Immature natural killer cell (primary cell): ENCODE results near the gene DNAL1. TPM values are rescaled to one million over a fixed set of nuclear protein-coding genes. Genes with fewer than 3 reads are reported as not detected.

Experiments
- DNase-seq, 3 donors: peaks; one replicate each; pipeline ENCODE4 v3.0.0; 2022; ENCODE audit warnings: mixed read lengths in 1 of 3
- H3K27ac Mint-ChIP-seq, 6 donors: one replicate each; pipeline ENCODE4 v1.8.0; 2020; ENCODE audit warnings: mixed read lengths in 6 of 6, mild to moderate bottlenecking in 5 of 6, inconsistent platforms in 4 of 6, moderate library complexity in 3 of 6
- H3K27me3 Mint-ChIP-seq, 3 donors: one replicate each; pipeline ENCODE4 v1.8.0; 2020 to 2021; ENCODE audit warnings: low read depth in 3 of 3, mild to moderate bottlenecking in 3 of 3, mixed read lengths in 3 of 3, moderate library complexity in 3 of 3, inconsistent platforms in 1 of 3
- H3K36me3 Mint-ChIP-seq, 3 donors: one replicate each; pipeline ENCODE4 v1.8.0; 2020; ENCODE audit warnings: mixed read lengths in 3 of 3, inconsistent platforms in 2 of 3, mild to moderate bottlenecking in 2 of 3
- H3K4me1 Mint-ChIP-seq, 2 donors: one replicate each; pipeline ENCODE4 v1.8.0; 2020; ENCODE audit warnings: inconsistent platforms in 2 of 2, mild to moderate bottlenecking in 2 of 2, mixed read lengths in 2 of 2, moderate library complexity in 1 of 2
- H3K4me3 Mint-ChIP-seq, 5 donors: one replicate each; pipeline ENCODE4 v1.8.0; 2020; ENCODE audit warnings: mild to moderate bottlenecking in 5 of 5, mixed read lengths in 5 of 5, inconsistent platforms in 3 of 5, moderate library complexity in 3 of 5
- H3K9me3 Mint-ChIP-seq, 6 donors: one replicate each; pipeline ENCODE4 v1.8.0; 2020; ENCODE audit warnings: mild to moderate bottlenecking in 6 of 6, mixed read lengths in 6 of 6, inconsistent platforms in 4 of 6, moderate library complexity in 3 of 6
- polyA plus RNA-seq, 3 donors: library from polyadenylated mRNA; unstranded; fragments of 300-500 nt; fragmentation: Illumina TruSeq; gene quantifications; one replicate each; pipeline ENCODE4 v1.2.3, GENCODE V29; 2021

The DNAL1 gene
- polyA plus RNA-seq, 3 donors from 2014 or later = 3.5 to 7.7 (median 4.4) TPM

DNA sequence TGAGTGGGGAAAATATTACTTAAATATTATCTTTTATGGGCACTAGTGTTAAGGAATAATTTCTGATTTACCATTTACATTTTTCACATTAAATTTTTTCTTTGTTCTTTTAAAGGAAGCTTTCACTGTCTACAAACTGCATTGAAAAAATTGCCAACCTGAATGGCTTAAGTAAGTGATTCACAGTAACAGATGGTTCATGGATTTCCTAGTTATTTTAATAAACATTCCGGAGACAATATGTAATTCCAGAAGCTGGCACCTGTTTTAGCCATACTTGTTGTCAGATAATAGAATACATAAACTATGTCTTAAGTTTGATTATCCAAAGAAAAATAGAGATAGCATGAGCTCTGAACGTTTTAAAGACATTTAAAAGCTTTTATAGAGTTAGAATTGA lies 17.1 kb downstream of the DNAL1 start:
- Mint-ChIP-seq H3K27ac (no peak overlapping the region), H3K4me3 (no peak overlapping the region), H3K36me3 (peaks cover 9 to 23% (median 9%) of the 10 kb centered on the region in 3 donors), H3K4me1 (no peaks in the 10 kb centered on the region), H3K27me3 (no peaks in the 10 kb centered on the region), H3K9me3 (no peaks in the 10 kb centered on the region)
- no peak for DNase-seq

GRCh38 chr14:73662487-73662943 lies 17.7 kb downstream of the DNAL1 start:
- DNase-seq = no peak

DNA sequence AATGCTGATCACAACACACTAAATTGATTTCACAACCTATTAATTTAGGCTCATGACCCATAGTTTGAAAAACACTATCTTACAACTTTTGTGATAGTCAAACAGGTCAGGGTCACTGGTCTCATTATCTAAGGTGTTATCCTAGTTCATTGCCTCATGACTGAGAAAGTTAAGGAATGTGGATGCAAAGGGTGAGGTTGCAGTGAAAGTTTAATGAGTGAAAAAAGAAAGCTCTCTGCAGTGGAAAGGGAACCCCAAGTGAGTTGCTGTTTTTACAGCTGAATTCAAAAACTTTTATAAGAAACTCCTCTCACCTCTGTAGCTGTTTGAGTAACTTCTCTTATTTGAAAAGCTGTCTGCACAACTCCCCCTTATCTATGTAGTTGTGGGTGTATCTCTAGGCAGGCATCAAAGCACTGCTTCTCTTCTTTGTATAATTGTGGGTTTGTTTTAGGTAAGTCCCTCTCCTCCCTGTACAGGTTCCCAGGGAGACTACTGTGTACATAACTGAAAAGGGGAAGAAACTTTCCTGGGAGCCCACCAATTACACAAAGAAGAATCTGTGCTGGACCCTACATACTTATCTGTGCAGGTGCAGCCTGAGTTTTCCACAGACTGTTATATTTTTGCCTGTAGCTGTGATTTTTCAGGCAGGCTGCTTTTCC lies 18.9 kb downstream of the DNAL1 start:
- H3K4me1 Mint-ChIP-seq = no peaks in the 10 kb centered on the region
- H3K27ac Mint-ChIP-seq = no peak overlapping the region
- H3K9me3 Mint-ChIP-seq = no peaks in the 10 kb centered on the region
- no peak for DNase-seq
- no peak overlapping the region for H3K4me3 Mint-ChIP-seq
- H3K36me3 Mint-ChIP-seq = peaks cover 9 to 20% (median 13%) of the 10 kb centered on the region in 3 donors
- no peaks in the 10 kb centered on the region for H3K27me3 Mint-ChIP-seq

More at GRCh38 chr14:73662487-73662943, 17.7 kb downstream of the DNAL1 start:
- H3K27me3 Mint-ChIP-seq = no peaks in the 10 kb centered on the region
- no peaks in the 10 kb centered on the region for H3K4me1 Mint-ChIP-seq
- no peak overlapping the region for H3K4me3 Mint-ChIP-seq
- H3K27ac Mint-ChIP-seq = peak overlapping the region in 2 of 6 donors; percentile 37 to 49
- H3K36me3 Mint-ChIP-seq = peaks cover 9 to 23% (median 10%) of the 10 kb centered on the region in 3 donors
- no peaks in the 10 kb centered on the region for H3K9me3 Mint-ChIP-seq

GRCh38 chr14:73665130-73665529 lies 20.3 kb downstream of the DNAL1 start:
- no peaks in the 10 kb centered on the region for H3K4me1 Mint-ChIP-seq
- no peaks in the 10 kb centered on the region for H3K9me3 Mint-ChIP-seq
- H3K36me3 Mint-ChIP-seq = peaks cover 6 to 20% (median 13%) of the 10 kb centered on the region in 3 donors
- no peak overlapping the region for H3K27ac Mint-ChIP-seq
- DNase-seq = no peak
- H3K4me3 Mint-ChIP-seq = no peak overlapping the region
- H3K27me3 Mint-ChIP-seq = no peaks in the 10 kb centered on the region

GRCh38 chr14:73666583-73666982 lies 21.8 kb downstream of the DNAL1 start:
- Mint-ChIP-seq H3K36me3 (peaks cover 6 to 14% (median 13%) of the 10 kb centered on the region in 3 donors), H3K27me3 (no peaks in the 10 kb centered on the region), H3K4me1 (no peaks in the 10 kb centered on the region), H3K4me3 (no peak overlapping the region), H3K27ac (no peak overlapping the region), H3K9me3 (no peaks in the 10 kb centered on the region)
- DNase-seq = no peak

- peak overlapping the region in 1 of 6 donors; percentile 35 for H3K27ac Mint-ChIP-seq
- H3K4me1 Mint-ChIP-seq = no peaks in the 10 kb centered on the region
- H3K9me3 Mint-ChIP-seq = no peaks in the 10 kb centered on the region
- no peak overlapping the region for H3K4me3 Mint-ChIP-seq
- H3K36me3 Mint-ChIP-seq = peaks cover 1 to 16% (median 8%) of the 10 kb centered on the region in 3 donors
- DNase-seq = no peak
- no peaks in the 10 kb centered on the region for H3K27me3 Mint-ChIP-seq
Observed at GRCh38 chr14:73667854-73668253, 23.1 kb downstream of the DNAL1 start.

DNA sequence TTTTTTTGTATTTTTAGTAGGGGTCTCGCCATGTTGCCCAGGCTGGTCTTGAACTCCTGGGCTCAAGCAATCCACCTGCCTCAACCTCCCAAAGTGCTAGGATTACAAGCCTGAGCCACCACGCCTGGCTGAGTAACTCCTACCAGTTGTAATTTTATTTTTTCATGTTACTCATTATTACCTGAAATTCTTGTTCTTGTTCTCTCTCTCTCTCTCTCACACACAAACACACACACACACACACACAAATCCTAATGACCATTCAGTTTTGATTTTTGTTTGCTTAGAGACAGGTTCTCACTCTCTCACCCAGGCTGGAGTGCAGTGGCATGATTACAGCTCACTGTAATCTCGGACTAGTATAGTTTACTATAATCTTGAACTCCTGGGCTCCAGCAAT lies 30.2 kb downstream of the DNAL1 start:
- Mint-ChIP-seq H3K4me1 (no peaks in the 10 kb centered on the region), H3K4me3 (no peak overlapping the region), H3K27ac (no peak overlapping the region), H3K36me3 (peaks cover 0 to 3% (median 2%) of the 10 kb centered on the region in 3 donors), H3K9me3 (no peaks in the 10 kb centered on the region), H3K27me3 (no peaks in the 10 kb centered on the region)
- no peak for DNase-seq

- H3K27ac Mint-ChIP-seq = no peak overlapping the region
- H3K4me1 Mint-ChIP-seq = no peaks in the 10 kb centered on the region
- H3K9me3 Mint-ChIP-seq = no peaks in the 10 kb centered on the region
- no peak for DNase-seq
- H3K36me3 Mint-ChIP-seq = peaks cover 0 to 6% (median 0%) of the 10 kb centered on the region in 3 donors
- no peaks in the 10 kb centered on the region for H3K27me3 Mint-ChIP-seq
- no peak overlapping the region for H3K4me3 Mint-ChIP-seq
Observed at GRCh38 chr14:73678698-73679097, 33.9 kb downstream of the DNAL1 start.

GRCh38 chr14:73680821-73681220 lies 36.0 kb downstream of the DNAL1 start:
- H3K27me3 Mint-ChIP-seq = peaks cover 0 to 2% (median 0%) of the 10 kb centered on the region in 3 donors
- no peak overlapping the region for H3K27ac Mint-ChIP-seq
- peaks cover 0 to 14% (median 9%) of the 10 kb centered on the region in 3 donors for H3K36me3 Mint-ChIP-seq
- no peak for DNase-seq
- no peaks in the 10 kb centered on the region for H3K4me1 Mint-ChIP-seq
- no peak overlapping the region for H3K4me3 Mint-ChIP-seq
- H3K9me3 Mint-ChIP-seq = no peaks in the 10 kb centered on the region

DNA sequence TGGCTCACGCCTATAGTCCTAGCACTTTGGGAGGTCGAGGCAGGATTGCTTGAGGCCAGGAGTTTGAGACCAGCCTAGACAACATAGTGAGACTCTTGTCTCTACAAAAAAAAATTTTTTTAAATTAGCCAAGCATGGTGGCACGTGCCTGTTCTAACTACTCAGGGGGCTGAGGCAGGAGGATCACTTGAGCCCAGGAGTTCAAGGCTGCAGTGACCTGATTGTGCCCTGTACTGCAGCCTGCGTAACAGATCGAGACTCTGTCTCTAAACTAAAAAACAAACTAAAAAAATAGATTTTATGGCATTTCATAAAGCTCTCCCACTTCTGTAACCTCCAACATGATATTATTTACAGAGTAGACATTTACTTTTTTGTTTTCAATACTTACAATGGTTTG lies 39.8 kb downstream of the DNAL1 start:
- no peaks in the 10 kb centered on the region for H3K9me3 Mint-ChIP-seq
- H3K4me3 Mint-ChIP-seq = no peak overlapping the region
- no peaks in the 10 kb centered on the region for H3K4me1 Mint-ChIP-seq
- H3K27me3 Mint-ChIP-seq = peaks cover 0 to 2% (median 0%) of the 10 kb centered on the region in 3 donors
- no peak overlapping the region for H3K27ac Mint-ChIP-seq
- peaks cover 0 to 25% (median 20%) of the 10 kb centered on the region in 3 donors for H3K36me3 Mint-ChIP-seq
- no peak for DNase-seq

DNA sequence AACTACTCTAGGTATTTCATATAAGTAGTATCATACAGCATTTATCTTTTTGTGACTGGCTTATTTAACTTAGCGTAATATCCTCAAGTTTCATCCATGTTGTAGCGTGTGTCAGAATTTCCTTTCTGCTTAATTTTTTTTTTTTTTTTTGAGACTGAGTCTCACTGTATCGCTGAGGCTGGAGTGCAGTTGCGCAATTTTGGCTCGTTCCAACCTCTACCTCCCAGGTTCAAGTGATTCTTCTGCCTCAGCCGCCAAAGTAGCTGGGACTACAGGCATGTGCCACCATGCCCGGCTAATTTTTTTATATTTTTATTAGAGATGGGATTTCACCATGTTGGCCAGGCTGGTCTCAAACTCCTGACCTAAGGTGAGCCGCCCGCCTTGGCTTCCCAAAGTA lies 40.5 kb downstream of the DNAL1 start:
- Mint-ChIP-seq H3K27me3 (peaks cover 0 to 2% (median 0%) of the 10 kb centered on the region in 3 donors), H3K36me3 (peaks cover 0 to 25% (median 21%) of the 10 kb centered on the region in 3 donors), H3K27ac (no peak overlapping the region), H3K4me1 (no peaks in the 10 kb centered on the region), H3K4me3 (no peak overlapping the region), H3K9me3 (no peaks in the 10 kb centered on the region)
- no peak for DNase-seq

GRCh38 chr14:73686901-73687300 lies 42.1 kb downstream of the DNAL1 start:
- no peak for DNase-seq
- H3K36me3 Mint-ChIP-seq = peaks cover 0 to 28% (median 25%) of the 10 kb centered on the region in 3 donors
- no peak overlapping the region for H3K4me3 Mint-ChIP-seq
- peaks cover 0 to 2% (median 0%) of the 10 kb centered on the region in 3 donors for H3K27me3 Mint-ChIP-seq
- H3K9me3 Mint-ChIP-seq = no peaks in the 10 kb centered on the region
- no peaks in the 10 kb centered on the region for H3K4me1 Mint-ChIP-seq
- no peak overlapping the region for H3K27ac Mint-ChIP-seq

DNA sequence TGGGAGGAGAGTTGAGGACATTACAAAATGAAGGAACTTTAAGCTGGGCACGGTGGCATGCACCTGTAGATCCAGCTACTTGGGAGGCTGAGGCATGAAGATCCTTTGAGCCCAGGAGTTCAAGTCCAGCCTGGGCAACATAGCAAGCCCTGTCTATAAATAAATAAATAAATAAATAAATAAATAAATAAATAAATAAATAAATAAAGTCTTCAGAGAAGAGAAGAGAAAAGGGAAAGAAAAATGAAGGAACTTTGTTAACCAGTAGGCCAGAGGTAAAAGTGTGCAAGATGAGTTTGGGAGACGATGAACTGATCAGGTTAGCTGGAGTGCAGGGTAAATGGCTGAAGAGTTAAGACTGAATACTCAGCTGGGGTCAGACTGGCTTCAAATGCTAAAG lies 49.3 kb downstream of the DNAL1 start:
- H3K4me3 Mint-ChIP-seq = no peak overlapping the region
- no peaks in the 10 kb centered on the region for H3K9me3 Mint-ChIP-seq
- peaks cover 0 to 25% (median 25%) of the 10 kb centered on the region in 3 donors for H3K36me3 Mint-ChIP-seq
- H3K27ac Mint-ChIP-seq = peak overlapping the region in 1 of 6 donors; percentile 1
- H3K27me3 Mint-ChIP-seq = no peaks in the 10 kb centered on the region
- no peak for DNase-seq
- no peaks in the 10 kb centered on the region for H3K4me1 Mint-ChIP-seq

DNA sequence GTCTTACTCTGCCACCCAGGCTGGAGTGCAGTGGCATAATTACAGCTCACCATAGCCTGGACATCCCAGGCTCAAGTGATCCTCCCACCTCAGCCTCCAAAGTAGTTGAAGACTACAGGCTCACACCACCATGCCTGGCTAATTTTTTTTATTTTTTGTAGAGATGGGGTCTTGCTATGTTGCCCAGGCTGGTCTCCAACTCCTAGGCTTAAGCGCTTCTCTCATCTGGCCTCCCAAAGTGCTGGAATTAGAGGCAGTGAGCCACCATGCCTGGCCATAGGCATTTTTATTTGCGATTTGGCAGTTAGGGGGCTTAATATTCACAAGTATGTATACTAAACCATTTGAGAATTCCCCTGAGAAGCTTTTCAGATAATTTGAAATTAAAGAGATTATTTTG lies 50.3 kb downstream of the DNAL1 start:
- Mint-ChIP-seq H3K9me3 (no peaks in the 10 kb centered on the region), H3K4me1 (no peaks in the 10 kb centered on the region), H3K27ac (no peak overlapping the region), H3K36me3 (peaks cover 0 to 23% (median 20%) of the 10 kb centered on the region in 3 donors), H3K4me3 (no peak overlapping the region), H3K27me3 (no peaks in the 10 kb centered on the region)
- DNase-seq = no peak

DNA sequence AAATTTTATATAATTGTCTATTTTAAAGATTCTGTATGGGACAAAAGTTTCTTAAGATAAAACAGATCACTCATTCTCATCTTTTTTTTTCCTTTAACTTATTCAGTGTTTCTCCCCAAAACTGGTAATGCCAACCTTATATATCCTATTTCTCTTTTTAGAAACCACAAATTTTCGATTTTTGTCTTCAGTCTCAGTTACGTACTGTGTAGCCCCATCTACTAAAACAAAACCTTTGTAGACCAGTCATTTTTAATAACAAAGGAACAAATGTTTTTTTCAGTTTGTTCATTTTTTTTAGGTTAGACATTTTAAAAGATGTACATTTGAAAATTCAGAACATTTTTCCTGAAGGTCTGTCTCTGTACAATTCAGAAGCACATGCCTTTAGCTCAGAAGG lies 51.2 kb downstream of the DNAL1 start:
- Mint-ChIP-seq H3K4me3 (no peak overlapping the region), H3K27ac (no peak overlapping the region), H3K9me3 (no peaks in the 10 kb centered on the region), H3K4me1 (no peaks in the 10 kb centered on the region), H3K27me3 (no peaks in the 10 kb centered on the region), H3K36me3 (peaks cover 0 to 18% (median 18%) of the 10 kb centered on the region in 3 donors)
- no peak for DNase-seq
